AG10803 (cell line): ENCODE results near the gene SCN4B.

Source experiments
- DNase-seq: peaks from one replicate; pipeline ENCODE4 v3.0.0; 2010; ENCODE audit warnings: low read depth
- H3K4me3 ChIP-seq: 2 replicates; pipeline ENCODE4 v1.5.1; 2011; ENCODE audit warnings: mild to moderate bottlenecking, low read length, control low read depth
- CTCF ChIP-seq: conservative IDR thresholded peaks from 2 replicates; pipeline ENCODE4 v1.5.1; 2011; ENCODE audit warnings: mild to moderate bottlenecking, low read length, control low read depth, inconsistent platforms

Gene SCN4B

GRCh38 chr11:118106789-118107335 is 45.8 kb downstream of the SCN4B start:
- no peak overlapping the region for H3K4me3 ChIP-seq
- DNase-seq, result peak; percentile 17
- no peak for TF ChIP-seq CTCF

GRCh38 chr11:118105657-118106305 is 46.8 kb downstream of the SCN4B start:
- TF ChIP-seq CTCF, result no peak
- H3K4me3 ChIP-seq, result no peak overlapping the region
- no peak for DNase-seq

- no peak for DNase-seq
- TF ChIP-seq CTCF, result no peak
- H3K4me3 ChIP-seq, result no peak overlapping the region
Measured at GRCh38 chr11:118104491-118104890, 48.1 kb downstream of the SCN4B start.

- DNase-seq, result no peak
- no peak overlapping the region for H3K4me3 ChIP-seq
- no peak for TF ChIP-seq CTCF
Measured at GRCh38 chr11:118102721-118103261, 49.8 kb downstream of the SCN4B start.

DNA sequence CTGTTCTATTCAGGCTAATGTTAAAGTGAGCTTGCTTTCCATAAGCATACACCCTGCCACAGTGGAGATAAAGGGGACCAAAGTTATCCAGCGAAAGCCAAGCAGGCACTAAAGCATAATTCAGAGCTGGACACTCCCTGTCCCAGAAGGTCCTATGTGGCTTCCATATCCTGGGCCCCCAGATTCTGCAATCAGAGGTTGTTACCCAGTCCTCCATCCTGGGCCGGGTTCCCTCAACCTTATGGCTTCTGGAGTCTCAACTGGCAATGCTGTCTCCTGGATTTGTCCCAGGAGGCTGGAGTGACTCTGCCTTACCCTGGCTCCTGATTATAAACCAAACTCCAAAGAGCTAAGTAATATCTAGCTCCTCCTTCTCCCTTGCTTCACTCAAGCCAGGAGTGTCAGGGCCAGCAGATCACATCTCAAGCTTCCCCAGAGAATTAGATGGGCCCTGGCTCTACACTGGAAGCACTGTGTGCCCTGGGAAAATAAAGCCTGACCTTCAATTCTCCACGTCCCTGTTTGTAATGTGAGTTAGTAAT is 51.9 kb downstream of the SCN4B start:
- H3K4me3 ChIP-seq, result no peak overlapping the region
- no peak for DNase-seq
- TF ChIP-seq CTCF, result no peak

DNA sequence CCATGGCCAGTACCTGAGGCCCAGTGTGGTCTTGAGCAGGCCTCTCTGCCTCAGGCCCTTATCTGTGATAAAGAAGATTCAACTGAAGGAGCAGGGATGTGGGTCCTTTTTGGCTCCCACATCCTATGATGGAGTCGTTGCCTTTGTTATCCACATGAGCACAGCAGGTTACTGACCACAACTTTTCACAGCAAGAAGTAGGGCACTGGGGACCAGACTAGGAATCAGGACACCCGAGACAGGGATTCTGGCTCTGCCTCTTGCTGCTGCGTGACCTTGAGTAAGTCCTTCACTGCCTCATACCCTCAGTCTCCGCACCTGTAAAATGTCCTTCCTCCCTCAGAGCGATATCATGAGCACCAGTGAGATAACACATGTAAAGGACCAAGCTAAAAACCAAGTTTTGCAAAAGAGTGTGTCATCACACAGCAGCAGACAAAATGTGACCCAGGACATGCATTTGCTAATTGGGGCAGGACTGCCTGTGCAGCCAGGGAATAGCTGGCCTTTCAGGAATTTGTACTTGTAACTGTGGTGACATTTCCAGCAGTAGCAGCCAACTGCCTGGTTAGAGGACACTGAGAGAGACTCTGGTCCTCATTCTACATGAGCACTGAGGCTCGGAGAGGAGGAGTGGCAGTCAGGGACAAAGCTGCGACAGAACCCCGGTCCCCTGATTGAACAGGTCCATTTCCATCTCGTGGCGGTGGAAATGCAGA is 52.6 kb downstream of the SCN4B start:
- TF ChIP-seq CTCF, result no peak
- DNase-seq, result no peak
- no peak overlapping the region for H3K4me3 ChIP-seq
